Parathyroid adenoma (tissue), 2 donors: Measurements from ENCODE around the gene DENND6B.

Experiments
- H2AFZ ChIP-seq: fragments of 300-600 bp; sonication (generic); one replicate; pipeline ENCODE4 v1.7.0; 2017; ENCODE audit warnings: antibody characterized with exemption, mild to moderate bottlenecking
- H3K27ac ChIP-seq: fragments of 300-600 bp; sonication (generic); one replicate; pipeline ENCODE4 v1.7.0; 2017
- H3K27me3 ChIP-seq: fragments of 300-600 bp; sonication (generic); one replicate; pipeline ENCODE4 v1.7.0; 2017; ENCODE audit warnings: low read length; ENCODE audit not compliant: control insufficient read depth, insufficient read depth
- H3K36me3 ChIP-seq: fragments of 300-600 bp; sonication (generic); one replicate; pipeline ENCODE4 v1.7.0; 2017; ENCODE audit warnings: low read length; ENCODE audit not compliant: control insufficient read depth, insufficient read depth
- H3K4me1 ChIP-seq: fragments of 300-600 bp; sonication (generic); one replicate; pipeline ENCODE4 v1.7.0; 2017; ENCODE audit warnings: control low read depth
- H3K4me2 ChIP-seq: fragments of 300-600 bp; sonication (generic); one replicate; pipeline ENCODE4 v1.7.0; 2017; ENCODE audit warnings: low read length
- H3K4me3 ChIP-seq: fragments of 300-600 bp; sonication (generic); one replicate; pipeline ENCODE4 v1.7.0; 2017; ENCODE audit warnings: low read depth, low read length
- H3K79me2 ChIP-seq: fragments of 300-600 bp; sonication (generic); one replicate; pipeline ENCODE4 v1.7.0; 2017; ENCODE audit warnings: control low read depth
- H3K9ac ChIP-seq: fragments of 300-600 bp; sonication (generic); one replicate; pipeline ENCODE4 v1.7.0; 2017; ENCODE audit warnings: mild to moderate bottlenecking
- H3K9me3 ChIP-seq: fragments of 300-600 bp; sonication (generic); one replicate; pipeline ENCODE4 v1.7.0; 2017; ENCODE audit warnings: low read length; ENCODE audit not compliant: control insufficient read depth
- CTCF ChIP-seq: fragments of 300-600 bp; sonication (generic); IDR thresholded peaks from one replicate; pipeline ENCODE4 v1.7.0; 2017; ENCODE audit warnings: antibody characterized with exemption, mild to moderate bottlenecking
- donor health status: primary hyperparathyroidism.

Gene DENND6B

GRCh38 chr22:50357756-50358155 is 30.9 kb upstream of the DENND6B start:
- H3K4me2 ChIP-seq = no peak overlapping the region
- no peaks in the 10 kb centered on the region for H3K27me3 ChIP-seq
- no peak overlapping the region for H3K27ac ChIP-seq
- TF ChIP-seq CTCF = no peak
- no peak overlapping the region for H3K4me3 ChIP-seq
- H3K9me3 ChIP-seq = no peaks in the 10 kb centered on the region
- no peak overlapping the region for H2AFZ ChIP-seq
- no peak overlapping the region for H3K9ac ChIP-seq
- peaks cover 15% of the 10 kb centered on the region for H3K79me2 ChIP-seq
- no peaks in the 10 kb centered on the region for H3K36me3 ChIP-seq
- H3K4me1 ChIP-seq = no peaks in the 10 kb centered on the region

- H2AFZ ChIP-seq = no peak overlapping the region
- no peak overlapping the region for H3K4me2 ChIP-seq
- no peak overlapping the region for H3K27ac ChIP-seq
- no peak overlapping the region for H3K4me3 ChIP-seq
- no peak overlapping the region for H3K9ac ChIP-seq
- H3K4me1 ChIP-seq = no peaks in the 10 kb centered on the region
- peaks cover 13% of the 10 kb centered on the region for H3K79me2 ChIP-seq
- TF ChIP-seq CTCF = no peak
- H3K9me3 ChIP-seq = no peaks in the 10 kb centered on the region
- H3K36me3 ChIP-seq = no peaks in the 10 kb centered on the region
- H3K27me3 ChIP-seq = no peaks in the 10 kb centered on the region
Observed at GRCh38 chr22:50357222-50357621, 30.4 kb upstream of the DENND6B start.

GRCh38 chr22:50356186-50356585 is 29.4 kb upstream of the DENND6B start:
- no peak overlapping the region for H3K4me2 ChIP-seq
- H3K4me3 ChIP-seq = no peak overlapping the region
- H3K79me2 ChIP-seq = peaks cover 8% of the 10 kb centered on the region
- no peak overlapping the region for H3K9ac ChIP-seq
- no peaks in the 10 kb centered on the region for H3K36me3 ChIP-seq
- no peaks in the 10 kb centered on the region for H3K9me3 ChIP-seq
- no peaks in the 10 kb centered on the region for H3K4me1 ChIP-seq
- no peak overlapping the region for H3K27ac ChIP-seq
- TF ChIP-seq CTCF = no peak
- H2AFZ ChIP-seq = no peak overlapping the region
- H3K27me3 ChIP-seq = no peaks in the 10 kb centered on the region

GRCh38 chr22:50348058-50348457 is 21.2 kb upstream of the DENND6B start:
- H3K27me3 ChIP-seq = no peaks in the 10 kb centered on the region
- no peak overlapping the region for H3K9ac ChIP-seq
- no peak overlapping the region for H3K4me3 ChIP-seq
- H3K27ac ChIP-seq = no peak overlapping the region
- no peaks in the 10 kb centered on the region for H3K36me3 ChIP-seq
- H2AFZ ChIP-seq = no peak overlapping the region
- no peak overlapping the region for H3K4me2 ChIP-seq
- H3K79me2 ChIP-seq = no peaks in the 10 kb centered on the region
- no peaks in the 10 kb centered on the region for H3K9me3 ChIP-seq
- TF ChIP-seq CTCF = no peak
- H3K4me1 ChIP-seq = no peaks in the 10 kb centered on the region

- Histone ChIP-seq H3K27ac (no peak overlapping the region), H3K9ac (no peak overlapping the region), H3K4me1 (peaks cover 2% of the 10 kb centered on the region), H3K36me3 (no peaks in the 10 kb centered on the region), H3K9me3 (no peaks in the 10 kb centered on the region), H3K27me3 (no peaks in the 10 kb centered on the region), H2AFZ (no peak overlapping the region), H3K4me3 (no peak overlapping the region), H3K4me2 (no peak overlapping the region), H3K79me2 (no peaks in the 10 kb centered on the region)
- TF ChIP-seq CTCF = no peak
Observed at GRCh38 chr22:50347157-50347556, 20.3 kb upstream of the DENND6B start.
